HepG2 (cell line): ENCODE data around the gene FUT8. TPM values are rescaled to one million over a fixed set of nuclear protein-coding genes. Genes with fewer than 3 reads are reported as not detected.

Experiments used
- ELF3 ChIP-seq: IDR thresholded peaks from 2 replicates; pipeline ENCODE4 v1.6.1; 2016; ENCODE audit warnings: missing genetic modification reagents, missing compliant biosample characterization
- LCORL ChIP-seq, 2 experiments: fragments of 450-650 bp in 1 of 2; sonication (generic) in 1 of 2; formaldehyde crosslinking in 1 of 2; IDR thresholded peaks; 2 replicates each; pipeline versions ENCODE4 v1.5.0 to v1.6.1; 2017 to 2020; ENCODE audit warnings: antibody characterized with exemption in 1 of 2, missing genetic modification reagents in 1 of 2
- MAFG ChIP-seq: sonication (generic); formaldehyde crosslinking; IDR thresholded peaks from 2 replicates; pipeline ENCODE4 v1.5.1; 2020; ENCODE audit warnings: mild to moderate bottlenecking, missing genetic modification reagents
- MXD1 ChIP-seq: sonication (generic); formaldehyde crosslinking; IDR thresholded peaks from 2 replicates; pipeline ENCODE4 v1.4.0; 2020; ENCODE audit warnings: mild to moderate bottlenecking, missing genetic modification reagents
- SNAPC4 ChIP-seq: sonication (generic); formaldehyde crosslinking; IDR thresholded peaks from 2 replicates; pipeline ENCODE4 v1.4.0; 2020; ENCODE audit warnings: mild to moderate bottlenecking, missing genetic modification reagents
- SRSF1 ChIP-seq: fragments of 200-400 bp; formaldehyde crosslinking; optimal IDR thresholded peaks from 2 replicates; pipeline ENCODE3; 2017; ENCODE audit warnings: mild to moderate bottlenecking, low read depth, low read length, moderate library complexity
- ZBTB4 ChIP-seq: sonication (generic); formaldehyde crosslinking; IDR thresholded peaks from 2 replicates; pipeline ENCODE4 v1.4.0; 2020; ENCODE audit warnings: missing genetic modification reagents, mild to moderate bottlenecking, borderline replicate concordance
- ZKSCAN1 ChIP-seq: fragments of 150-350 bp; IDR thresholded peaks from 2 replicates; pipeline ENCODE4 v1.6.1; 2014; ENCODE audit warnings: low read length
- ZNF335 ChIP-seq: sonication (generic); formaldehyde crosslinking; IDR thresholded peaks from 2 replicates; pipeline ENCODE4 v1.4.0; 2020; ENCODE audit warnings: missing genetic modification reagents
- ZNF451 ChIP-seq: sonication (generic); formaldehyde crosslinking; IDR thresholded peaks from 2 replicates; pipeline ENCODE4 v1.5.0; 2020; ENCODE audit warnings: mild to moderate bottlenecking, missing genetic modification reagents
- ZNF691 ChIP-seq: sonication (generic); formaldehyde crosslinking; IDR thresholded peaks from 2 replicates; pipeline ENCODE4 v1.4.0; 2020; ENCODE audit warnings: missing genetic modification reagents, low read depth, mild to moderate bottlenecking, borderline replicate concordance
- ZNF75D ChIP-seq: sonication (generic); formaldehyde crosslinking; IDR thresholded peaks from 2 replicates; pipeline ENCODE4 v1.8.1; 2023; ENCODE audit warnings: missing genetic modification reagents, mild to moderate bottlenecking, borderline replicate concordance
- ZNF776 ChIP-seq: sonication (generic); formaldehyde crosslinking; IDR thresholded peaks from 2 replicates; pipeline ENCODE4 v1.4.0; 2020; ENCODE audit warnings: mild to moderate bottlenecking, missing genetic modification reagents
- ZNF788 ChIP-seq: sonication (generic); formaldehyde crosslinking; IDR thresholded peaks from 2 replicates; pipeline ENCODE4 v1.5.0; 2020; ENCODE audit warnings: mild to moderate bottlenecking, missing genetic modification reagents, borderline replicate concordance
- ZXDC ChIP-seq: sonication (generic); formaldehyde crosslinking; IDR thresholded peaks from 2 replicates; pipeline ENCODE4 v1.5.0; 2020; ENCODE audit warnings: mild to moderate bottlenecking, missing genetic modification reagents
- polyA plus RNA-seq, 8 experiments: library from polyadenylated mRNA; depleted of rRNA in 3 of 8; stranded (reverse) in 7 of 8; unstranded in 1 of 8; fragments of >200 nt; fragmentation: Illumina TruSeq in 4 of 8; extraction: Trizol in 4 of 8; gene quantifications; 2 replicates each; pipeline versions ENCODE4 v1.2.1 to v1.2.3, GENCODE V29; 2011 to 2016; ENCODE audit warnings: low read depth in 4 of 8, missing spikeins in 1 of 8, mixed read lengths in 1 of 8; ENCODE audit not compliant: insufficient read depth in 1 of 8
- total RNA-seq, 5 experiments: library from RNA; depleted of rRNA; stranded (reverse); fragments of >200 nt; fragmentation: Illumina TruSeq; extraction: Trizol; gene quantifications; 2 replicates each; pipeline ENCODE4 v1.2.3, GENCODE V29; 2016; ENCODE audit warnings: low read depth in 1 of 5

FUT8 gene
- total and polyA plus RNA-seq, 2 of the 13 experiments (the other 11 are each of a cell fraction or from before 2014, with no cell fraction given), result 9.3 to 17.5 TPM

GRCh38 chr14:65412032-65412846 lies at the start of gene FUT8 (continued):
- TF ChIP-seq ZBTB4 (CRISPR knock-in tag) (0 out of 2 replicates have a peak, but pooled peaks have one; percentile 18), ZNF75D (CRISPR knock-in tag) (0 out of 2 replicates have a peak, but pooled peaks have one; percentile 33), ZNF691 (CRISPR knock-in tag) (no peak; the same call in none of the 2 replicates), ZXDC (CRISPR knock-in tag) (no peak), ELF3 (CRISPR knock-in tag) (peak; percentile 33; the same call in 1 of the 2 replicates), MXD1 (CRISPR knock-in tag) (no peak; the same call in 1 of the 2 replicates), ZKSCAN1 (no peak), SRSF1 (peak; percentile 76), ZNF335 (CRISPR knock-in tag) (no peak), ZNF788 (0 out of 2 replicates have a peak, but pooled peaks have one; percentile 60), SNAPC4 (CRISPR knock-in tag) (no peak), LCORL (IDR thresholded peaks at IDR 0.05) (no peak), LCORL (CRISPR knock-in tag; IDR thresholded peaks at IDR 0.05) (peak; percentile 92), MAFG (CRISPR knock-in tag) (no peak), ZNF451 (CRISPR knock-in tag) (peak; percentile 95), ZNF776 (CRISPR knock-in tag) (no peak)
